Fibroblast of the aortic adventitia (primary cell): Measurements from ENCODE around the gene RSPH1. TPM values are rescaled to one million over a fixed set of nuclear protein-coding genes. Genes with fewer than 3 reads are reported as not detected.

ENCODE experiments used
- DNase-seq: peaks from one replicate; pipeline ENCODE4 v3.0.0-alpha.2; 2010; ENCODE audit warnings: low read depth
- H3K4me3 ChIP-seq: 2 replicates; pipeline ENCODE4 v1.5.1; 2011; ENCODE audit warnings: low read depth, mild to moderate bottlenecking, control low read depth, low read length, moderate library complexity
- total RNA-seq: library from RNA; depleted of rRNA; stranded (reverse); fragments of >200 nt; gene quantifications from 2 replicates; pipeline ENCODE4 v1.2.3, GENCODE V29; 2012; ENCODE audit warnings: low replicate concordance
- TF ChIP-seq, protein P1 (sequence below): IDR thresholded peaks from 2 replicates; pipeline ENCODE4 v1.5.1; 2011; ENCODE audit warnings: mild to moderate bottlenecking, low read length, control low read depth, inconsistent platforms; ENCODE audit not compliant: insufficient read depth

RSPH1 gene
- total RNA-seq, 1 donor, result not detected

DNA sequence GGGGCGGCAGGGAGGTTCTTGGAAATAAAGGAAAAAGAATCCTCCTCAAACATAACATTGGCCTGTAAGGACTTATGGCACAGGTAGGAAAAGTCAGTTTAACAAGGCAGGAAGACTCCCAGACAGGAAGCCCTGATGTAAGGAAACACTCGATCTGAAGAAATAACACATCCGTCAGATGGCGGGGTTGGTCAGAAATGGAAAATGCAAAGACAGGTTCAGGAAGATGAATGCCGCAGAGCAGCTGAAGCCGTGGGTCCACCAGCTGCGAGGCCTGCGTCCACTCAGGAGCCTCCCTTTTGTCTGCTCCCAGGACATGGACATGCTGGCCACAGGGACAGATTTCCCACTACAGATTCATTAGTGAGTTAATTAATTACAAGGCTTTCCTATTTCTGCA lies 3.8 kb downstream of the RSPH1 start:
- TF ChIP-seq, protein P1, sequence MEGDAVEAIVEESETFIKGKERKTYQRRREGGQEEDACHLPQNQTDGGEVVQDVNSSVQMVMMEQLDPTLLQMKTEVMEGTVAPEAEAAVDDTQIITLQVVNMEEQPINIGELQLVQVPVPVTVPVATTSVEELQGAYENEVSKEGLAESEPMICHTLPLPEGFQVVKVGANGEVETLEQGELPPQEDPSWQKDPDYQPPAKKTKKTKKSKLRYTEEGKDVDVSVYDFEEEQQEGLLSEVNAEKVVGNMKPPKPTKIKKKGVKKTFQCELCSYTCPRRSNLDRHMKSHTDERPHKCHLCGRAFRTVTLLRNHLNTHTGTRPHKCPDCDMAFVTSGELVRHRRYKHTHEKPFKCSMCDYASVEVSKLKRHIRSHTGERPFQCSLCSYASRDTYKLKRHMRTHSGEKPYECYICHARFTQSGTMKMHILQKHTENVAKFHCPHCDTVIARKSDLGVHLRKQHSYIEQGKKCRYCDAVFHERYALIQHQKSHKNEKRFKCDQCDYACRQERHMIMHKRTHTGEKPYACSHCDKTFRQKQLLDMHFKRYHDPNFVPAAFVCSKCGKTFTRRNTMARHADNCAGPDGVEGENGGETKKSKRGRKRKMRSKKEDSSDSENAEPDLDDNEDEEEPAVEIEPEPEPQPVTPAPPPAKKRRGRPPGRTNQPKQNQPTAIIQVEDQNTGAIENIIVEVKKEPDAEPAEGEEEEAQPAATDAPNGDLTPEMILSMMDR, result no peak

DNA sequence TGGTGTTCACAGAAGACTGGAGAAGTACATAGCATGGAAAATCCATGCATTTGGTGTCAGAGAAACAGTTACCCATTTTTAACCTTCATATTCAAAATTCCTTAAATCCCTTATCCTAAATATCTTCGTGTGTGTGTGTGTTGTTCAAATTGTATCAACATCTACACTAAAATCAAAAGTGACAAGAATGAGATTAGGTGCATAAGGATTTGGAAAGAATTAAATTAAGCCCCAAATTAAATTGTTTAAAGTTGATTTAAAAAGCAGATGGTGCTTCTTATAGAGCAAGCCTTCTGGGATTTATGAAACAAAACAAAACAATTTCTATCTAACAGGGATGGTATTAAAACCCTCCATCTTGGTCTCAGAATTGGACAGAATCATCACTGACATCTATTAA lies 4.7 kb downstream of the RSPH1 start:
- H3K4me3 ChIP-seq, result no peak overlapping the region
- TF ChIP-seq, protein P1, result no peak
- no peak for DNase-seq

More for the DNA sequence above, 3.8 kb downstream of the RSPH1 start:
- no peak for DNase-seq
- no peak overlapping the region for H3K4me3 ChIP-seq

DNA sequence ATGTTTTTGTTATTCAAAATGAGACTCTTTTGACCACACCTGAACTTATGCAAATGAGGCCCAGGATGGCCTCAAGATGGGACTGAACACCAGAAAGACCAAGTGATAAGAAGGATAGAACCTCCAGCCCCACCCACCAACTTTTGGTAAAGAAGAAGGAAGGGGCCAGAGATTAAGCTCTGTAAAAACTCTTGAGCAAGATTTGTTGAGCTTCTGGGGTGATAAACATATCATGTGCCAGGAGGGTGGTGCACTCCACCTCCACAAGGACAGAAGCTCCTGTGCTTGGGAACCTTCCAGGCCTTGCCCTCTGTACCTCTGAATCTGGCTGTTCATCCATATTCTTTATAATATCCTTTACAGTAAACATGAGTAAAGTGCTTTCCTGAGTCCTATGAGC lies 5.3 kb downstream of the RSPH1 start:
- TF ChIP-seq, protein P1, result no peak
- no peak for DNase-seq
- H3K4me3 ChIP-seq, result no peak overlapping the region

DNA sequence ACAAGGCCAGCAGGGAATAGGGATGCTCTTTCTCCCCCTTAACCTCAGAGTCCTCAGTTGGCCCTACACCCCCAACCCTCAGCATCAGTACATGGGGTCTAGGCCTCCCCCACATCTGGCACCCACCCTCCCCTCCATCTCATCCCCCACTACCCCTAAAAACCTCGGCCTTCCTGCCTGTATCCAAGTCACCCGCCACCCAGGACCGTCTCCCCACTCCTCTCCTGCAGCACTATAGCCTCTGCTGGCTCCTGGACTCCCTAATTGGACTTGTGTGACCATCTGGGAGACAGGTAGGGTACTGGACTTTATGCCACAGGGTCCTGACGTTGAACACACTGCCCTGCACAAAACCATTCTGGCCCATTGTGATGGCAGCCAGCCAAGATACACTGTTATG lies 6.0 kb downstream of the RSPH1 start:
- no peak for DNase-seq
- TF ChIP-seq, protein P1, result no peak

DNA sequence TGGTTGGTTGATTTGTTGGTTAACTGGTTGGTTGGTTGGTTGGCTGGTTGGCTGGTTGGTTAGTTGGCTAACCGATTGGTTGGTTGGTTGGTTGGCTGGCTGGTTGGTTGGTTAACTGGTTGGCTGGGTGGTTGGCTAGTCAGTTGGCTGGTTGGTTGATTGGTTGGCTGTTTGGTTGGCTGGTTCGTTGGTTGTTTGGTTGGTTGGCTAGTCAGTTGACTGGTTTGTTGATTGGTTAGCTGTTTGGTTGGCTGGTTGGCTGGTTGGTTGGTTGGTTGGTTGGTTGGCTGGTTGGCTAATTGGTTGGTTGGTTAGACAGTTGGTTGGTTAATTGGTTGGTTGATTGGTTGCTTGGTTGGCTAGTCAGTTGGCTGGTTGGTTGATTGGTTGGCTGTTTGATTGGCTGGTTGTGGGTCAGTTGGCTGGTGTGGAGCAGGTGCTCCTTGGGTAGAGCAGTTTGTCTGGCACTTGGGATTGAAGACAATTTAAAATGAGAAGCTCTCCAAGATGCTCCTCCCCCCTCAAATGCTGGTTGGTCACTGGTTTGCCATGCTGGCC lies 6.9 kb downstream of the RSPH1 start:
- no peak for DNase-seq
- TF ChIP-seq, protein P1, result no peak
- no peak overlapping the region for H3K4me3 ChIP-seq

More for the DNA sequence above, 6.0 kb downstream of the RSPH1 start:
- no peak overlapping the region for H3K4me3 ChIP-seq

DNA sequence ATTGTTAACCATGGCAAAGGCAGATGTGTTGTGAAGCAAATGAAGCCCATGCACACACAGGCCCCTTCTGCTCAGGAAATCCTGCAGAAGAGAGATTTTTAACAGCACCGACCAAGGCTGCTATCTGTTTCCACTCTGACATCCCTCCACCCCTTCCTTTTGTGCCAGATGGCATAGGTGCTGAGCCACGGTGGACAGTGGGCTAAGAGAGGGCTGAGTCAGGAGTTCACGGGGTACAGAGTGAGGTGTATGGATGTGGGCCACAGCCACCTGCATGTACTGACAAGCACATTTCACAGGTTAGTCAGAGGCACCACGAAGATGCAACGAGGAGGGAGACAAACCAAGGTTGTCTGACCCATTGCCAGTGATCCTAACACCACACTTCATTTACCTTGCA lies 9.5 kb downstream of the RSPH1 start:
- no peak overlapping the region for H3K4me3 ChIP-seq
- no peak for DNase-seq
- TF ChIP-seq, protein P1, result no peak

DNA sequence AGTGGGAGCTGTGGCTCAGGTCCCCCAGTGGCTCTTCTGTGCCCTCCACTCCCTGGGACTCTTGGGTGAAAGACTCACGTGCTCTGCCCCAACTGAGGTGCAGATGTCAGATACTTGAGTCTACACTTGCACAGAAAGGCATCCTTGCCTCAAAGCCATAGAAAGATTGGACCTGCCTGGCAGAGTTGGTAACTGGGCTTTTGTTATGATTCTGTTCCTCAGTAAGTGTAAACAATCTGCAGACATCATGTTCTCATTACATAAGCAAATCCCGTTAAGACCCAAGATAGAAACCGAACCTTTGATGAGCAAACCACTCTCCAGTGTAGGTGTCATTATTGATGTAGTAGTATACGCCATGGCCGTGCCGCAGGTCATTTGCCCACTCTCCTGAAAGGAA lies 10.0 kb downstream of the RSPH1 start:
- TF ChIP-seq, protein P1, result no peak
- no peak overlapping the region for H3K4me3 ChIP-seq
- DNase-seq, result no peak
